ENCODE results near the gene MAGED1. TPM values are rescaled to one million over a fixed set of nuclear protein-coding genes. Genes with fewer than 3 reads are reported as not detected.

Gene MAGED1
- total and polyA plus RNA-seq, 2 experiments from 2014 or later: 293 to 351 TPM

DNA sequence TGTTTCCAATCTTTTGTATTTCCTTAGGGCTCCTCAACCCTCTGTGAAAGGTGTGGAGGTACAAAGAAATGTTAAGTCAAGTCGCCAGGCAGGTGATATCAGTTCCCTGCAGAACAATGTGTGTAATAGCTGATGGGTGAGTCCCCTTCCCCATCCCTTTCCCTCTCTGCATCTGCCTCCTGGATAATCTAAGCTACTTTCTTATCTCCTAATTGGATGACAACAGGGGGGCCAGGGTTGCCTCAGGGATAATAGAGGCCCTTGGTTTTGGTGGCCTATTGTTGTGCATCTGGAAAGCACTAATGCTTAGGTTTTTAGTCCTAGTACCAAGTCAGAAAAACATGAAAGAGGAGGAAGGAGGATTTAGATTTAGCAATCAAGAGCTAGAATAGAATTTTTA, 29.1 kb downstream of the MAGED1 start:
- DNase-seq: no peak
- Histone ChIP-seq H3F3A (ENCODE audit: insufficient read depth) (no peaks in the 10 kb centered on the region), H2AFZ (no peak overlapping the region), H3K4me2 (ENCODE audit: unreplicated experiment) (no peak overlapping the region), H3K36me3 (ENCODE audit: low read depth) (no peaks in the 10 kb centered on the region), H3K9ac (no peak overlapping the region), H4K20me1 (ENCODE audit: insufficient read depth) (no peaks in the 10 kb centered on the region), H3K27ac (no peak overlapping the region), H3K9me2 (ENCODE audit: insufficient read depth) (no peaks in the 10 kb centered on the region), H3K79me2 (ENCODE audit: insufficient read depth) (no peaks in the 10 kb centered on the region), H3K4me3 (no peak overlapping the region), H3K4me1 (ENCODE audit: insufficient read depth) (no peaks in the 10 kb centered on the region), H3K9me3 (ENCODE audit: low read depth) (no peaks in the 10 kb centered on the region), H3K27me3 (replicated peaks; ENCODE audit: insufficient read depth) (no peaks in the 10 kb centered on the region)
- no peak for TF ChIP-seq EZH2 (IDR thresholded peaks at IDR 0.05; ENCODE audit: insufficient read depth, poor library complexity, severe bottlenecking)
- no peak for TF ChIP-seq EZH2phosphoT487 (IDR thresholded peaks at IDR 0.05; ENCODE audit: insufficient read depth, low read depth)
- in situ Hi-C loops (cut with MboI): loop anchor here (25.0 kb wide), 1 partner anchor 185 kb away; the partner anchor contains the start of gene GSPT2
- 22 to 33% methylated on average over 1 of the region's 1 CpG for WGBS, 2 experiments (ENCODE audit: low coverage in 1 of 2, low lambda C conversion rate in 2 of 2, missing lambda C conversion rate in 2 of 2)

DNA sequence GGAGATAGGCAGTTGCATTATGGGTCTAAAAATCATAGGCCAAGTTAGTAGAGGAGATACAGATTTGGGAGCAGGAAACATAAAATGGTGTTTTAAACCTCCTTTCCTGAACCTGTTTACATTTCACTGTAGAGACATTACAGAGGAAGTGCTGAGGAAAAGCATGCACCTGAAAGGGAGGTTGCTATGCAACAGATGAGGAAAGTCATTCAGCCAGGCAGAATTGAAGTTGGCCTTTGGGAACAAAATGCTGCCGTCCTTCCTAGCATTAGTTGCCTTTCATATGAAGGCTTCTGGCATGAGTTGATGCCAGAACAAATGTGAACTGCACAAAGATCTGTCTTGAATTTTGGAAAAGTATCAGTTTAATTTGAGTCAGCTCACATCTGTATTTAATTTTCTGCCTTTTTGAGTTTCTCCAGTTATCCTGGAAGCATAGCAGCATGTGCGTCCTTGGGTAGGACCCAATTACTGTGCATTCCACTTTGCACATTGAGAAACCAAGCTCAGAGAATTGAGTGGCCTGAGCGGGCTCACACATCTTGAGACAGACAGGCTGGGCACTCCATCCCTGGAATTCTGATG, 38.2 kb downstream of the MAGED1 start:
- Histone ChIP-seq H3K4me2 (ENCODE audit: unreplicated experiment) (no peak overlapping the region), H3K27ac (no peak overlapping the region), H3K9me3 (ENCODE audit: low read depth) (no peaks in the 10 kb centered on the region), H3K9me2 (ENCODE audit: insufficient read depth) (no peaks in the 10 kb centered on the region), H2AFZ (no peak overlapping the region), H3K4me3 (no peak overlapping the region), H3F3A (ENCODE audit: insufficient read depth) (no peaks in the 10 kb centered on the region), H3K79me2 (ENCODE audit: insufficient read depth) (no peaks in the 10 kb centered on the region), H3K9ac (no peak overlapping the region), H4K20me1 (ENCODE audit: insufficient read depth) (no peaks in the 10 kb centered on the region), H3K36me3 (ENCODE audit: low read depth) (no peaks in the 10 kb centered on the region), H3K4me1 (ENCODE audit: insufficient read depth) (no peaks in the 10 kb centered on the region), H3K27me3 (replicated peaks; ENCODE audit: insufficient read depth) (no peaks in the 10 kb centered on the region)
- in situ Hi-C loops (cut with MboI): no loop called here
- peak; percentile 3 for DNase-seq
- WGBS, 2 experiments (ENCODE audit: low coverage in 1 of 2, low lambda C conversion rate in 2 of 2, missing lambda C conversion rate in 2 of 2): 0 to 3% methylated on average over 3 of the region's 3 CpGs
- no peak for TF ChIP-seq EZH2phosphoT487 (IDR thresholded peaks at IDR 0.05; ENCODE audit: insufficient read depth, low read depth)

Small RNA genes within 50 kb of the gene (small RNA-seq; reads per million reads assigned to genes)
- gene AL929410.2 (ENCODE audit: low read depth, low replicate concordance): not detected
- not detected for gene RNU6-504P (ENCODE audit: low read depth, low replicate concordance)

Other genes starting within 250 kb of the MAGED1 start
- not detected in 2 replicates for gene CENPVL2, start 210.8 kb upstream of the MAGED1 start, total RNA-seq (2014; rRNA removed; shearing (Covaris generic))
- not detected in 2 replicates for gene CENPVL2, start 210.8 kb upstream of the MAGED1 start, polyA plus RNA-seq (2016; fragmentation: Nextera tagmentation; extraction: Ambion mirVana)
- gene CENPVL1, start 183.1 kb upstream of the MAGED1 start, total RNA-seq (2014; rRNA removed; shearing (Covaris generic)): not detected in 2 replicates
- gene CENPVL1, start 183.1 kb upstream of the MAGED1 start, polyA plus RNA-seq (2016; fragmentation: Nextera tagmentation; extraction: Ambion mirVana): not detected in 2 replicates
- gene GSPT2, start 150.2 kb upstream of the MAGED1 start, total RNA-seq (2014; rRNA removed; shearing (Covaris generic)): 5.2 and 7.8 TPM in 2 replicates
- gene GSPT2, start 150.2 kb upstream of the MAGED1 start, polyA plus RNA-seq (2016; fragmentation: Nextera tagmentation; extraction: Ambion mirVana): 10.2 and 10.4 TPM in 2 replicates
- 5.8 and 32.9 TPM in 2 replicates for gene MAGED4B, start 175.6 kb downstream of the MAGED1 start, total RNA-seq (2014; rRNA removed; shearing (Covaris generic))
- gene MAGED4B, start 175.6 kb downstream of the MAGED1 start, polyA plus RNA-seq (2016; fragmentation: Nextera tagmentation; extraction: Ambion mirVana): 56.5 and 64.0 TPM in 2 replicates

All from GM23248 (cell line).